Femur (tissue), 1 donor: ENCODE results near the gene GLUL.
"Not testable (repeated sequence)": the region's sequence is repeated elsewhere in the genome, so short reads cannot be mapped to it uniquely, and the experiment has no call there.

Experiments used
- DNase-seq: peaks from one replicate; pipeline ENCODE4 v3.0.0-alpha.2; 2017

Gene GLUL

GRCh38 chr1:182394055-182394775, 2.6 kb upstream of the GLUL start:
- DNase-seq = no peak

GRCh38 chr1:182392050-182393028, 749 bp upstream of the GLUL start:
- no peak for DNase-seq

- DNase-seq = no peak
These were observed 595 bp downstream of the GLUL start for GRCh38 chr1:182391028-182391361.

GRCh38 chr1:182389619-182390047, 2.0 kb downstream of the GLUL start:
- no peak for DNase-seq

- no peak for DNase-seq
These were observed 3.0 kb downstream of the GLUL start for GRCh38 chr1:182388392-182389134.

GRCh38 chr1:182387566-182387965, 4.0 kb downstream of the GLUL start:
- DNase-seq = no peak

- no peak for DNase-seq
These were observed 4.6 kb downstream of the GLUL start for GRCh38 chr1:182386980-182387379.

GRCh38 chr1:182385885-182386853, 5.4 kb downstream of the GLUL start:
- no peak for DNase-seq

GRCh38 chr1:182384387-182384960, 7.1 kb downstream of the GLUL start:
- DNase-seq = no peak

GRCh38 chr1:182383934-182384333, 7.7 kb downstream of the GLUL start:
- DNase-seq = no peak

- no peak for DNase-seq
These were observed 8.4 kb downstream of the GLUL start for GRCh38 chr1:182383037-182383661.

- no peak for DNase-seq
These were observed 9.4 kb downstream of the GLUL start for GRCh38 chr1:182381962-182382819.

- DNase-seq = no peak
These were observed 11.4 kb downstream of the GLUL start for GRCh38 chr1:182380199-182380598.

GRCh38 chr1:182379781-182380180, 11.8 kb downstream of the GLUL start:
- DNase-seq = not testable (repeated sequence)

- DNase-seq = no peak
These were observed 14.5 kb downstream of the GLUL start for GRCh38 chr1:182376936-182377574.

GRCh38 chr1:182374101-182374834, 17.3 kb downstream of the GLUL start:
- no peak for DNase-seq

GRCh38 chr1:182370532-182370931, 21.1 kb downstream of the GLUL start:
- DNase-seq = no peak

- DNase-seq = no peak
These were observed 22.7 kb downstream of the GLUL start for GRCh38 chr1:182368903-182369302.

GRCh38 chr1:182368358-182368757, 23.2 kb downstream of the GLUL start:
- DNase-seq = no peak
